ENCODE measurements around the gene CALU. TPM values are rescaled to one million over a fixed set of nuclear protein-coding genes. Genes with fewer than 3 reads are reported as not detected.

The CALU gene
- total and polyA plus RNA-seq, 2 donors (not counting 1 experiment from before 2014, with no cell fraction given): 5.1 to 11.2 TPM

- peaks cover 13 to 58% of the 10 kb centered on the region in 2 experiments for H3K36me3 ChIP-seq (replicated peaks in 1 of 2; ENCODE audit: control extremely low read depth in 1 of 2, control insufficient read depth in 1 of 2, extremely low read depth in 1 of 2, insufficient read depth in 2 of 2, low read length in 1 of 2)
- no peak overlapping the region for H2AFZ ChIP-seq (ENCODE audit: insufficient read depth, low read depth, low read length, poor library complexity, severe bottlenecking)
- Mint-ChIP-seq H3K9me3 (ENCODE audit: insufficient read depth) (no peaks in the 10 kb centered on the region), H3K4me1 (no peaks in the 10 kb centered on the region), H3K27me3 (no peaks in the 10 kb centered on the region), H3K27ac (no peak overlapping the region), H3K4me3 (no peak overlapping the region)
- no peaks in the 10 kb centered on the region for H3K9me3 ChIP-seq (ENCODE audit: control extremely low read depth in 1 of 3, control insufficient read depth in 2 of 3, insufficient read depth in 1 of 3, low read length in 2 of 3)
- ATAC-seq (ENCODE audit: low read depth) (no peak), DNase-seq (no peak)
- H3K79me2 ChIP-seq (ENCODE audit: control insufficient read depth, insufficient read depth, low read length): no peaks in the 10 kb centered on the region
- 100% methylated on average over 4 of the region's 5 CpGs for WGBS (ENCODE audit: insufficient coverage)
- ChIA-PET CTCF (no interaction called here), POLR2A (no interaction called here)
- TF ChIP-seq EZH2 (IDR thresholded peaks at IDR 0.05; ENCODE audit: borderline replicate concordance, insufficient read depth, low read depth, low read length, poor library complexity, severe bottlenecking) (no peak), CTCF (IDR thresholded peaks at IDR 0.05) (no peak)
- no peak overlapping the region for H3K4me3 ChIP-seq (ENCODE audit: control extremely low read depth in 1 of 5, extremely low read depth in 1 of 5, insufficient read depth in 1 of 5, low read depth in 2 of 5, low read length in 4 of 5)
- no peaks in the 10 kb centered on the region for H4K20me1 ChIP-seq (ENCODE audit: control insufficient read depth, insufficient read depth, low read length, poor library complexity, severe bottlenecking)
- intact Hi-C loops (cut with micrococcal nuclease): no loop called here
- no peak overlapping the region for H3K9ac ChIP-seq (ENCODE audit: low read length)
- H3K4me1 ChIP-seq (ENCODE audit: control insufficient read depth in 2 of 2, insufficient read depth in 2 of 2, low read length in 2 of 2): no peaks in the 10 kb centered on the region
- no peak overlapping the region for H3K4me2 ChIP-seq (replicated peaks; ENCODE audit: low read depth, low read length, poor library complexity, severe bottlenecking)
- H3K27ac ChIP-seq (ENCODE audit: low read length in 2 of 2): no peak overlapping the region
- no peaks in the 10 kb centered on the region for H3K27me3 ChIP-seq (replicated peaks in 1 of 4; ENCODE audit: control extremely low read depth in 1 of 4, control insufficient read depth in 3 of 4, insufficient read depth in 4 of 4, low read length in 3 of 4)
These were observed 16.8 kb downstream of the CALU start for GRCh38 chr7:128755819-128756476.

GRCh38 chr7:128757203-128757602 is 18.0 kb downstream of the CALU start:
- Mint-ChIP-seq H3K4me3 (no peak overlapping the region), H3K9me3 (ENCODE audit: insufficient read depth) (no peaks in the 10 kb centered on the region), H3K27me3 (no peaks in the 10 kb centered on the region), H3K4me1 (no peaks in the 10 kb centered on the region), H3K27ac (no peak overlapping the region)
- DNase-seq (no peak), ATAC-seq (ENCODE audit: low read depth) (no peak)
- intact Hi-C loops (cut with micrococcal nuclease): no loop called here
- TF ChIP-seq EZH2 (IDR thresholded peaks at IDR 0.05; ENCODE audit: borderline replicate concordance, insufficient read depth, low read depth, low read length, poor library complexity, severe bottlenecking) (no peak), CTCF (IDR thresholded peaks at IDR 0.05) (no peak)
- H2AFZ ChIP-seq (ENCODE audit: insufficient read depth, low read depth, low read length, poor library complexity, severe bottlenecking): no peak overlapping the region
- ChIA-PET POLR2A (no interaction called here), CTCF (no interaction called here)
- H3K9me3 ChIP-seq (ENCODE audit: control extremely low read depth in 1 of 3, control insufficient read depth in 2 of 3, insufficient read depth in 1 of 3, low read length in 2 of 3): no peaks in the 10 kb centered on the region
- WGBS (ENCODE audit: insufficient coverage): no CpG with 5 or more reads among the region's 2 CpGs
- no peak overlapping the region for H3K4me2 ChIP-seq (replicated peaks; ENCODE audit: low read depth, low read length, poor library complexity, severe bottlenecking)
- no peaks in the 10 kb centered on the region for H4K20me1 ChIP-seq (ENCODE audit: control insufficient read depth, insufficient read depth, low read length, poor library complexity, severe bottlenecking)
- no peaks in the 10 kb centered on the region for H3K27me3 ChIP-seq (replicated peaks in 1 of 4; ENCODE audit: control extremely low read depth in 1 of 4, control insufficient read depth in 3 of 4, insufficient read depth in 4 of 4, low read length in 3 of 4)
- H3K4me1 ChIP-seq (ENCODE audit: control insufficient read depth in 2 of 2, insufficient read depth in 2 of 2, low read length in 2 of 2): no peaks in the 10 kb centered on the region
- no peak overlapping the region for H3K4me3 ChIP-seq (ENCODE audit: control extremely low read depth in 1 of 5, extremely low read depth in 1 of 5, insufficient read depth in 1 of 5, low read depth in 2 of 5, low read length in 4 of 5)
- no peaks in the 10 kb centered on the region for H3K79me2 ChIP-seq (ENCODE audit: control insufficient read depth, insufficient read depth, low read length)
- peaks cover 10 to 61% of the 10 kb centered on the region in 2 experiments for H3K36me3 ChIP-seq (replicated peaks in 1 of 2; ENCODE audit: control extremely low read depth in 1 of 2, control insufficient read depth in 1 of 2, extremely low read depth in 1 of 2, insufficient read depth in 2 of 2, low read length in 1 of 2)
- H3K9ac ChIP-seq (ENCODE audit: low read length): no peak overlapping the region
- H3K27ac ChIP-seq (ENCODE audit: low read length in 2 of 2): no peak overlapping the region

Measured in B cell (primary cell).